Activated T-helper 1 cell treated with Interleukin-2 at 50 U/mL for 16 hours (primary cell): ENCODE data around the gene RPA1.
"Not testable (repeated sequence)": the region's sequence is repeated elsewhere in the genome, so short reads cannot be mapped to it uniquely, and the experiment has no call there.

Source experiments
- DNase-seq: peaks from one replicate; pipeline ENCODE4 v3.0.0-alpha.2; 2020; ENCODE audit warnings: low read depth

The RPA1 gene

DNA sequence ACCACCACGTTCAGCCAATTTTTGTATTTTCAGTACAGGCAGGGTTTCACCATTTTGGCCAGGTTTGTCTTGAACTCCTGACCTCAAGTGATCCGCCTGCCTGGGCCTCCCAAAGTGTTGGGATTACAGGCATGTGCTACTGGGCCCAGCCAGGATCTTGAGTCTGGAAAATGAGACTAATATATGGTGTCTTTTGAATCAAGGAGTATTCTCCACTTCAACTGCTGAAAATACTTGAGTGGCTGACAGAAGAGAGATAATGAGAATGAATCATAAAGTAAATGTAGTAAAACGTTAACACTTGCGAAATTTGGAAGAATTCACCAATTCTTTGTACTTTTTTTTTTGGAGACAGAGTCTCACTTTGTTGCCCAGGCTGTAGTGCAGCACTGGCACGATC lies 16.7 kb upstream of the RPA1 start:
- no peak for DNase-seq

DNA sequence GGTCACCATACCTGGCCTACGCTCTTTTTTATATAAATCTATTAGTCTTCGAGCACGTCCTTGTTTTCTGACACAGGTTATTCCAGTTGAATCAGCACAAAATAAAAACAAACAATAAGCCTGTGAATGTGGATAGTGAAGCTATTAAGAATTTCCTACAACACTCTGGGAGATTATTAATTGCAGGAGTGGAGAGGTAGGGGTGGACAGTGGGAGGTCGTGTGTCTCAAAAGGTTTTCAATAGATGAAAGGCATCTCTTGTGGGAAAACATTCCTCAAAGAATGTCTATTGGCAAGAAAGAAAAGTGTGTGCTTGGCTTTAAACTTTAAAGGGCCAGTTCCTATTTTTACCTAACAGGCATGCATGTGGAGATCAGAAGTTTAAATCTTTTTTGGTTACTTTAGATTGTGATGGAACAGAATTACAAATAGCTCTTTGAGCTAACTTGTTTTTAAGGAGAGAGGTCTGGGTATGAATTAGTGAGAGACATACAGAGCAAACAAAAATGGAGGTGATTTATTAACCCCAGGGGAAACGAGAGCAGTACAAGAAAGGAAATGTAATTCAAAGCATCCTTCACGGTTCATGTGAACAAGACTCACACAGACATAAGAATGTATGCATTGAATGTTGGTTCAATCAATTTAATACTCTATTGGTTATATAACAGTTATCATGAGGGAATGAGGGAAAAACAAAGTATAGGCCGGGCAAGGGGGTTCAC lies 9.1 kb upstream of the RPA1 start:
- no peak for DNase-seq

DNA sequence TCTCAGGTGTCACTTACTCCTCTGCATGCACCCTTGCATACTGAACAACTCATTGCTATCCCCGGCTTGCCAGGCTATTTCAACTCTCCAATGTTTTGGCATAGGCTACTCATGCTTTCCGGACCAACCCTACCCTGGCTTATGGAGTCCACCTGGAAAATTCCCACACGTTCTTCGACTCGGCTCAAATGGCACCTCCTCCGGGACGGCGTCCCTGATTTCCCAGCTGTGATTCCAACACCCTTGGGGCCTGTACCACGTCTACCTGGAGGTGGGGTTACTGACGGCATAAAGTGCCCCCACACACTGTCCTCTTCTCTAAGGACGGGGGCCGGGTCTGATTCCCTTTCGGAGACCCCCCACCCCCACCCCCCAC lies 601 bp upstream of the RPA1 start:
- no peak for DNase-seq

DNA sequence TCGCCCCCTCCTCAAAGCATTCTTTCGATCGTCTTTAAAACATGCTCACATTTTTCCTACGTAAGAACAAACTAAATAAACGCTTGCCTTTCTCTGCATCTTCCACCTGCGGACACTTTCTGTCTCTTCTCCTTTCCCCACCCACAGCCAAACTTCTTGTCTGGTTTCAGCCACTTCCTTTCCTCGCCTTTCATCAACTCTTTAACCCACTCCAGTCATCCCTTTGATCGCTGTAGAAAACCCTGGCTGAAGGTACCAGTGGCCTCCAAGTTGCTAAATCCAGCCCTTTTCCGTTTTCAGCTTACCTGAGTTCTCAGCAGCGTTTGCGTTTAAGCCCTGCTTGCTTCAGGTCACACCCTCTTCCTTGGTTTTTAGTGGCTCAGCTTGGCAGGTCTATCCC lies 483 bp downstream of the RPA1 start:
- DNase-seq: no peak

DNA sequence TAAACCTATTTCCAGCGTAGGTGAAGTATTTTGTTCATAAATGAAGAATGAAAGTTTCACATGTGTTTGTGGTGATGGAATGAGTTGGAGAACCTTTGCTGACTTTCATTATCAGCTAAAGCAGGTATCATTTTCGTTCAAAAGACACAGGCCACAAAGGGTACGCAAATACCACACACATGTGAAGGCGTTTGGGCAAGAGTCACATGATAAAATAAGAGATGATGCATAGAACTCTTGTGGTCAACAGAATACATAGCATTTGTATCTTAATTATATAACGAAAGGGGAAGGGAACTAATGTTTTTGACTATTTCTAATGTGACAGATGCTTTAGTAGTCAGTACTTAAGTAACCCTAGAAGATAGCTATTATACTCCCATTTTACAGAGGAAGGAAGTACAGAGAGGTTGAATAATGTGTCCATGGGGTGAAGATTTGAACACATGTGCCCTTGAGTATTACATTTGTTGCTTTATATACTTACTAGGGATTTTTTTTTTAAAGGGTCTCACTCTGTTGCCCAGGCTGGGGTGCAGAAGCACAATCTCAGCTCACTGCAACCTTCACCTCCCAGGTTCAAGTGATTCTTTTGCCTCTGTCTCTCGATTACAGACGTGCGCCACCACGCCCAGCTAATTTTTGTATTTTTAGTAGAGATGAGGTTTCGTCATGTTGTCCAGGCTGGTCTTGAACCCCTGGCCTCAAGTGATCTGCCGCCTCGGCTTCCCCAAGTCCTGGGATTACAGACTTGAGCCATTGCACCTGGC lies 4.8 kb downstream of the RPA1 start:
- DNase-seq: no peak

DNA sequence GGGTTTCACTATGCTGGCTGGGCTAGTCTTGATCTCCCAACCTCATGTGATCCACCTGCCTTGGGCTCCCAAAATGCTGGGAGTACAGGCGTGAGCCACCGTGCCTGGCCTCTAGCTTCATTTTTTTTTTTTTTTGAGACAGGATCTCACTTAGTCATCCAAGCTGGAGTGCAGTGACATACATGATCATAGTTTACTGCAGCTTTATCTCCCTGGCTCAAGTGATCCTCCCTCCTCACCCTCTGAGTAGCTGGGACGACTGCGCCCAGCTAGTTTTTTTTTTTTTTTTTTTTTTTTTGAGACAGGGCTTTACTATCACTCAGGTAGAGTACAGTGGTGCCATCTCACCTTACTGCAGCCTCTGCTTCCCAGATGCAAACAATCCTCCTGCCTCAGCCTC lies 9.7 kb downstream of the RPA1 start:
- no peak for DNase-seq

DNA sequence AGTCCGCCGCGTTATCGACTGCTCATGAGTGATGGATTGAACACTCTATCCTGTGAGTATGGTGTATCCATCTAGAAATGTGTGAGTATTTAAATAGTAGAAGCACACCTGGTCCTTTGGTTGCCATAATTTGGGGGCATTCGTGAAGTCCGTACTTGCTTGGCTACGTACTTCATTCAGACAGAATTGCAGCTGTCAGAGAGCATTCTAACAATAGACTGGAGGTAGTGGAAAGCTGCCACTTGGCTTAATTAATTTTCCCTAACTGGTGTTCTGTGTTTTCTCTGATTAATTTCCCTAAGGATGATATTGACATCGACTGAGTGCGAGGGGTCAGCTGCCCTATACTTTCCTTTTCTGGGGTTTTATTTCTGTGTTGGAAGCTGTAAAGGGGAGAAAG lies 14.1 kb downstream of the RPA1 start:
- DNase-seq: no peak

DNA sequence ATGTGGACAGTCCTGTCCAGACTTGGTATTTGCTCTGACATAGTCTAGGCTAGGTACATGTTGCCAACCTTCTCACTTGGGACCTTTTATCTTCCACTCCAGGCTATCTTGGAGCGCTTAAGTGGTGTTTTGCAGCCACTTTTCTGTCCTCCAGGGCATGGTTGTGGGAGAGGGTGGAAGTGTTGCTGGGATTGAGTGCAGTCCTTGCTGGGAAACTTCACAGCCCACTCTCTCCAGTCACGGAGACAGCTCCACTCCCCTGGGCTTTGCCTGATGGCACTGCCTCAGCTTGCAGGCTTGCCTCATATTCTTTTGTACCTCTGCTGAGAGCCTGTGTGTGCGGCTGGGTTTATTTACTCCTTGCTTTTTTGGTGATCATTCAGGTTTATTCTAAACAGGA lies 17.4 kb downstream of the RPA1 start:
- DNase-seq: no peak

DNA sequence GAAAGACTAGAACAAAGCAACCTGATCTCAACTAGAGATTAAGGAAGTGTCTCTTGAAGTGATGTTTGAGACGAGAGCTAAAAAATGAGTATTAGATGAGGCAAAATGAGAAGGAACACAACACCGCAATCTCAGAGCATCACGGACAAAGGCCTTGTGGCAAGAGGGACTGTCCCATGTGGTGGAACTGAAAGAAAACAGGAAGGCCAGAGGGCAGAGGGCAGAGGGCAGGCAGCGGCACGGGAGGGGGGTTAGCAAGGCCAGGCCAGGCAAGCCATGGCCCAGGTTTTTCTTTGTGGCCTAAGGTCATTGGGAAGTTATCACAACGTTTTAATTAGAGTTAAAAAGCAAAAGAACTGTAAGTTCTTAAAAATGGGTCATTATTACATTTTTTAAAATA lies 22.5 kb downstream of the RPA1 start:
- DNase-seq: no peak

DNA sequence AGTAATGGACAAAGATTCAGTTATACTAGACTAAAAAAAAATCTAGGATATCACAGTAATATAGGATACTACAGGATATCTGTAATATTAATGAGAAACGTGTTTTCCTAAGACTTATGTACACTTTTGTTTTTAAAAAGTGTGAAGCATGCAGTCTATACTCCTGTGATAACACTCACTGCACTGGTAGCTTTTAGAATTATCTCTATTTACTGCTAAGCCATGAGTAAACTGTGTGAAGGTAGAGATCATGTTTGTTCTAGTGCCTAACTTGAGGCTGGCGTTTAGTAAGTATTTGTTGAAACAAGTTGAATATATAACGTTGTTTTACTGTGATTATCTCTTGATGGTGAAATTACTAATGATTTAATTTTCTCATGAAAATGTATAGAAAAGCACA lies 23.9 kb downstream of the RPA1 start:
- no peak for DNase-seq

DNA sequence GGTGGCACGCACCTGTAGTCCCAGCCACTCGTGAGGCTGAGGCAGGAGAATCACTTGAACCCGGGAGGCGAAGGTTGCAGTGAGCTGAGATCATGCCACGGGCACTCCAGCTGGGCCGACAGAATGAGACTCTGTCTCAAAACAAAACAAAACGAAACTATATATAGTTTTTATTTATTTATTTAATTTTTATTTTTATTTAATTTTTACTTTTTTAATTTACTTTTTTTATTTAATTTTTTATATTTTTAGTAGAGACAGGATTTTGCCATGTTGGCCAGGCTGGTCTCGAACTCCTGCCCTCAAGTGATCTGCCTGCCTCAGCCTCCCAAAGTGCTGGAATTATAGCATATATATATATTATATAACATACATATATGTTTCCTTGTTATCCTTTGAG lies 26.7 kb downstream of the RPA1 start:
- not testable (repeated sequence) for DNase-seq

DNA sequence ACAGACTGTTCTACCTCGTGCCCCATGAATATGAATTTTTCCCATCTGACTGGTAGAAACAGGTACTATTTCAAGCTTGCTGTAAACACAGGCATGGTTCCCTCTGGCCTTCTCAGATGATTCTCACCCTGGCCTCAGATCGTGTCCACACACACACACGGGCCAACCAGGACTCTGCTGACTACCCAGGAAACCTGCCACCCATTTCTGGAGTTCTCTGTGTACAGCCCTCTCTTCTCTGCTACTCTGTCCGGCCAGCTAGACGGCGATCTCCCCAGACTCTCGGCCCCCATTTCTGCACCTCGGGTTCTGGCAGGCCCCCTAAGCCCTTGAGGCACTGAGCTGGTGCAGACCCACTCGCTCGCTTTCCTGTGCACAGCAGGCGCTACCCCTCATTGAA lies 31.2 kb downstream of the RPA1 start:
- DNase-seq: no peak

DNA sequence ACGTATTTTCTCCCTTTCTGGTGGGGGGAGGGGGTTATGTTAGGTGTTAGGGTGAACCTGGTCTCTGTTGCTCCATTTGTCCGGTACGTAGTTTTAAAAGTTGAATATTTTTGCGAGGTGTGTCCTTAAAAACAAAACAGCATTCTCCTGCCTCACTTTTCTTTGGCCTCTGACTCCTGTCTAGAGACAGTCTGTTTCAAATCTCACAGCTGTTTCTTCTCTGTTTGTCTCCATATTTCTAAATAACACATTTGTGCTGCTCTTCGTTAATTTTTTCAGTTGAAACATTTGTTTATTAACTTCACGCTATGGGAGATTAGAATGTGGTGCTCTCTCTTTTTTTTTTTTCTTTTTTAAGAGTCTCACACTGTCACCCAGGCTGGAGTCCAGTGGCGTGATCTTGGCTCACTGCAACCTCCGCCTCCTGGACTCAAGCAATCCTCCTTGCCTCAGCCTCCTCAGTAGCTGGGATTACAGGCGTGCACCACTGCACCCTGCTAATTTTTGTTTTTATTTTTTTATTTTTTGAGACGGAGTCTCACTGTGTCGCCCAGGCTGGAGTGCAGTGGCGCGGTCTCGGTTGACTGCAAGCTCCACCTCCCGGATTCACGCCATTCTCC lies 31.7 kb downstream of the RPA1 start:
- DNase-seq: no peak

DNA sequence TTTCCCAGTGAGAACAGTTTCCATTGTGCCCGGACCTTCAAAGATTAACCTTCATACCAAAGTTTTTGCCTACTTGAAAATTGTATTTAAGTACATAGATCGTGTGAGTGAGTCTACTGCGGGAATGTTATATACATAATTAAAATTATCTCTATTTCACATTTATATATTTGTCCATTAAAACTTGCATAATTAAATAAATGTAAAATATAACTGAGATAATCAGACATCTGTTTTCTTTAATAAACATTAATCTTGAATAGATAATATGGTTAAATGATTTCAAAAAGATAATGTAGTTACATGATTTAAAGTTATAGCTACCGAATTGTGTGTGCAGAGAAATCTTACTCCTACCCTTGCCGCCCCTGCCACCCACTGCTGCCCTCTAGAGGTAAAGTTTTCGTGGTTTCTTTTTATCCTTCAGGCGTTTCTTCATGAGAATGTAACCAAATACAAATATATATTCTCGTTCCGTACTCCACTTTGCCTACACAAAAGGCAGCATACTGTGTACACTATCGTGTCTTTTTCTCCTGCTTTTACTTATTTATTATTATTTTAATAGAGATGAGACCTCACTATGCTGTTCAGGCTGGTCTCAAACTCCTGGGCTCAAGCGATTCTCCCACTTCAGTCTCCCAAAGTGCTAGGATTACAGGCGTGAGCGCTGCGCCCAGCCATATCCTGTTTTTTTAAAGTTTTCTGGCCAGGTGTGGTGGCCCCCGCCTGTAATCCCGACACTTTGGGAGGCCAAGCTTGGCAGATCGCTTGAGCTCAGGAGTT lies 35.6 kb downstream of the RPA1 start:
- DNase-seq: peak; percentile 20

DNA sequence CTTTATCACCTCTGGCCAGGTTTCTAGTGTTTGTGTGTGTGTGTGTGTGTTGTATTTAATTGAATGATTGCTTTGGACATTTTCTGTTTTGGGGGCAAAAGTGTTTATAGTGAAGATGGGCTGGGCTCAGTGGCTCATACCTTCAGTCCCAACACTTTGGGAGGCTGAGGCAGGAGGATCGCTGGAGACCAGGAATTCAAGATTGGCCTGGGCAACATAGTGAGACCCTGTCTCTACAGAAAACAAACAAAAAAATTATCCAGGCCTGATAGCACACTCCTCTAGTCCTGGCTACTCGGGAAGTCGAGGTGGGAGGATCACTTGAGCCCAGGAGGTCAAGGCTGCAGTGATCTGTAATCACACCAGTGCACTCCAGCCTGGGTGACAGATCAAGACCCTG lies 37.5 kb downstream of the RPA1 start:
- no peak for DNase-seq

DNA sequence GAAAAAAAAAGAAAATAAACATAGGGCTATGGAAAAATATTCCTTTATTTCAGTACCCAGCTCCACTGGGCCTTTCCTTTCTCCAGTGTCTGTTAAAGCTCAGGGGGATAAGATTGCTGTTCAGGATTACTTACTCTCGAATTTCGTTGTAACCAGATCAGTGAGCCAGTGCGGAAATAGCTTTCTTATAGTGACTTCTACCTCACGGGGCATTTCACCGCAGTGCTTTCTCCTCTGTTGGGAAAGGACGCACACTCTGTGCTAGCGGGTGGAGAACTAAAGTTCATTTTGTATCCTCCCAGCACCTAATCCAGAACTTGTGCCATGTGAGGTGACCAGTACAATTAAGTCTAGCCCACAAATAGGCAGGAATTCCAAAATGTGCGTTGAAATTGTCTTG lies 38.3 kb downstream of the RPA1 start:
- DNase-seq: no peak

DNA sequence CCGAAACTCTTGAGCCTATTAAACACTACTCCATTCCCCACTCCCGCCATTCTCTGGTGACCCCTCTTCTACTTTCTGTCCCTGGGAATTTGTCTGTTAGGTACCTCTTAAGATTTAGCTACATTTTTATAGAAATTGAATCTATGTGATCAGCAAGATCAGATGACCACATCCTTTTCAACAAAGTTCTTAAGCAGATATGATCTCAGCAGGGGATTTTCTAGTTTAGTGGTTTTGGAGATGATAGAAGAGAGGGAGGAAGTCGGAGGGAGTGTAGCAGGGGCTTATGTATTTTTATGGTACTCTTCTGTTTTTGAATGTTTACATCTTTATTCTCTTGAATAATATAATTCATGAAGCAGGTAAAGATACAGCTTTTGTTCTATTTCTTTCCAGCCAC lies 40.8 kb downstream of the RPA1 start:
- no peak for DNase-seq

DNA sequence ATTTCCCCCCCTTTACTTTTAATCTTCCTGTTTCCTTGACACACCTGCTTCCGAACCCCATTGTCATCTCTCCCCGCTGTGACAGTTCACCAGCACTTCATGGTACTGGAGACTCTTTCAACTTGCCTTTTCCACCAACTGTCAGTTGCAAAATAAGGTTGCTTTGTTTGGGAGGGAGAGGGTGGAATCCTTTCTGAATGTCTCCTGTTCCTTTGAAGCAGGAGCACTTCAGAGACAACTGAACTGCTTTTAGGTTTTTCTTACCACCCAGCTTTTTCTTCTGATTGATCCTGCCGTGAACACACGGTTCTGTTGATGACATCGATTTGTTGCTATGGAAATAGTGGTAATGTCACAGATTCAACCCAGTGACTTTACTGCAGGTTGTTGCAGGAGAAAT lies 42.0 kb downstream of the RPA1 start:
- DNase-seq: no peak

DNA sequence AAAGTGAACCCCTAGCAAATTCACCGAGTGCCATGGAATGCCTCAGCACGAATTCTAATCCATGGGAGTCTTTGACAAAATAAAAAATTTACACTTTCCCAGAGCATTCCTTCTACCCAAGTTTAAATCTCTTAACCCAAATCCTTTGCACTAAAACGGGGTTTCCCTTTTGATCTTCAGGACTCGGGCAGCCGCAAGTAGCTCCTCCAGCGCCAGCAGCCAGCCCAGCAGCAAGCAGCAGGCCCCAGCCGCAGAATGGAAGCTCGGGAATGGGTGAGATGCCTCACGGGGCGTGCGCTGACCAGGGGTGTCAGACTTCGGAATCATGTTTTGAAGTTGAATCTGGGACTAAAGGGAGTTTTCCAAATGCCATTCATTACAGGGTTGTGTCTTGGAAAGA lies 42.4 kb downstream of the RPA1 start:
- DNase-seq: no peak

DNA sequence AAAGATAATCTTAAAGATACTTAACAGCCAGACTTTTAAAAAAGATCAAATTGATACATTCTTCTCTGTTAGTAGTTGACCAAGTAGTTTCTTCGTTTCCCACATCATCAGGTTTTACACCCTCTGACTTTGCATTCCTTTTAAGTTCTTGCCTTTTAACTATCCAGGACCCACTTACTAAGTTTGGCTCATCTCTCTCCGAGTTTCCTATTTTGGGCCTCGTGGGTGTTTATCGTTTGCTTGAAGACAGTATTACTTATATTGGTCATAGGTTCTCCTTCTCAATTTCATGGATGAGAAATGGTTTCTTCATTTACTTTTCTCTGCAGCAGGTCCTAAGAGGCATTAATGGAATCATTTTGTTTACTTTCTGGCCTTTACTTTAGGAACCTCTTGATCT lies 43.2 kb downstream of the RPA1 start:
- no peak for DNase-seq

DNA sequence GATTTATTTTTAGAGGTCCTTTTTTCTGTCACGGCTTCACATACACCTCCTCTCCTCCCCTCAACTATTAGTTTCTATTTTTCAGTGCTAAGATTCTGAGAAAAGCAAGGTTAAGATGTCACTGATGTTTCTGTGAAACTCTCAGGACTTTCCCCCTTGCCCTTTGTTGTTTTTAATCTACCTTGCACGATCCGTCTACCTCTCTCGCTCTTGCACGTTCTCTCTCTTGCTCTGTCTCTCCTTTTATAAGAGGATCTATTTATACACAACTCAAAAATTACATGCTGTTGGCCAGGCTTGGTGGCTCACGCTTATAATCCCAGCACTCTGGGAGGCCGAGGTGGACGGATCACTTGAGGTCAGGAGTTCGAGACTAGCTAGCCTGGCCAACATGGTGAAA lies 43.6 kb downstream of the RPA1 start:
- no peak for DNase-seq

DNA sequence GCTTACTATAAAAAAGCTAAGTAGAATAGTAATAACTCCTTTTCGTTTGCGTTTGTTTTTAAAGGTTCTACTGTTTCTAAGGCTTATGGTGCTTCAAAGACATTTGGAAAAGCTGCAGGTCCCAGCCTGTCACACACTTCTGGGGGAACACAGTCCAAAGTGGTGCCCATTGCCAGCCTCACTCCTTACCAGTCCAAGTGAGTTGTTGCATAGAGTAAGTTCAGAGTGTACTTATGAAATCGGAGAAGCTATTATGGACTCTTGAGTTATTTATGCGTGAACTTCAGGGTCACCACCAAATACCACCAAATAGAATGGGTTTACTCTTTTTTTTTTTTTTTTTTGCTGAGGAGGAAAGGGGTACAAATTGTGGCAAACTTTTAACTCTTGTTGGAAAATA lies 45.8 kb downstream of the RPA1 start:
- DNase-seq: no peak
